Left ventricle myocardium inferior (tissue), 1 donor: ENCODE results near the gene BRK1. TPM values are rescaled to one million over a fixed set of nuclear protein-coding genes. Genes with fewer than 3 reads are reported as not detected.

Experiments
- DNase-seq: peaks from one replicate; pipeline ENCODE4 v3.0.0-alpha.2; 2020
- H3K27ac ChIP-seq: fragments of 200-600 bp; replicated peaks from 2 replicates; pipeline ENCODE4 v1.8.0; 2021
- H3K27me3 ChIP-seq: fragments of 200-600 bp; 2 replicates; pipeline ENCODE4 v1.8.0; 2021; ENCODE audit warnings: low read depth
- H3K36me3 ChIP-seq: fragments of 200-600 bp; 2 replicates; pipeline ENCODE4 v1.8.0; 2021
- H3K4me1 ChIP-seq: fragments of 200-600 bp; 2 replicates; pipeline ENCODE4 v1.8.0; 2021
- H3K4me3 ChIP-seq: fragments of 200-600 bp; 2 replicates; pipeline ENCODE4 v1.8.0; 2021; ENCODE audit warnings: mild to moderate bottlenecking, moderate library complexity
- H3K9me3 ChIP-seq: fragments of 200-600 bp; replicated peaks from 2 replicates; pipeline ENCODE4 v1.8.0; 2021
- intact Hi-C: fragments of 100-400 bp; cut with micrococcal nuclease; formaldehyde crosslinking; loops from one replicate; pipeline ENCODE4 v1.11.0; 2022
- total RNA-seq: library from RNA; stranded (reverse); fragmentation: NEBNext Ultra II Directional; extraction: Animal tissue kit (Norgen Biotek cat#: 25700); gene quantifications from one replicate; pipeline ENCODE4 v1.2.1, GENCODE V29; 2021
- TF ChIP-seq, protein P1 (sequence below): fragments of 200-600 bp; IDR thresholded peaks from 2 replicates; pipeline ENCODE4 v1.8.0; 2021; ENCODE audit warnings: antibody characterized with exemption, mild to moderate bottlenecking, borderline replicate concordance
- donor health status: DM: no; HTN: yes; CAD: no; lungs with severe emphysema.

Gene BRK1
- total RNA-seq, 1 donor from 2014 or later: 99.0 TPM

DNA sequence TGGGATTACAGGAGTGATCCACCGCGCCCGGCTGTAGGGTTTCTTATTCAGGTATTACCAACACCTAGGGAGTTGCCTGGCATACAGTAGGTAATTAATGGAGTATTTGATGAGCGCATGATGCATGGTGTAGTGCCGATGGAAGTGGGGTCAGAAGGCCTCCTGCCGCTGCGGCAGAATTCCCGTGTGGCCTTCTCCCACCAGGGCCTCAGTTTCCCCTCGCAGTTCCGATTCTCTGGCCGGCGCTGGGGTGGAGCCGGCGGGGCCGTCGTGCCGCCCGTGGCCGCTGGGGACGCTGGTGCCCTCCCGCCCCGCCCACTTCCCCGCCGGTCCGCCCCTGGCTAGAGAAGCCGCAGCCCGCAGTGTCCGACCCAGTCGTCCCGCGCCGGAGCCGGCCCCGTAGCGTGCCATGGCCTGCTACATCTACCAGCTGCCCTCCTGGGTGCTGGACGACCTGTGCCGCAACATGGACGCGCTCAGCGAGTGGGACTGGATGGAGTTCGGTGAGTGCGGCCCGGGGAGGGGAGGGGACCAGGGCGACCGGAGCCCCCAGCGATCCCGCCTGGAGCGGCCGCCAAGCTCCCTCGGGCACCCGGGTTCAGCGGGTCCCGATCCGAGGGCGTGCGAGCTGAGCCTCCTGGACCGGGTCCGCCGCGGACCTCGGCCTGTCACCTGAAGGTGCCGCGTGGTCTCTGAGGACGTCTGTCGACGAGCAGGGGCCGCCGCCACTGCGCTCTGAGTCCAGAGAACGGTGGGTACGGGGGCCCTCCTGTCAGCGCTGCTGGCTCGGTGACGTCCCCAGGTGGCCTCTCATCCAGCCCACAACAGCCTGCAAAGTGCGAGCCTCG, 49.3 kb downstream of the BRK1 start, which contains the start of gene IRAK2:
Gene IRAK2 (plus strand): TSS at position 374 of the 848 bp plus-strand sequence. CDS start 36 bp downstream, at position 410.
- peaks cover 13% of the 10 kb centered on the region for H3K4me1 ChIP-seq
- H3K9me3 ChIP-seq: peaks cover 16% of the 10 kb centered on the region
- TF ChIP-seq, protein P1, sequence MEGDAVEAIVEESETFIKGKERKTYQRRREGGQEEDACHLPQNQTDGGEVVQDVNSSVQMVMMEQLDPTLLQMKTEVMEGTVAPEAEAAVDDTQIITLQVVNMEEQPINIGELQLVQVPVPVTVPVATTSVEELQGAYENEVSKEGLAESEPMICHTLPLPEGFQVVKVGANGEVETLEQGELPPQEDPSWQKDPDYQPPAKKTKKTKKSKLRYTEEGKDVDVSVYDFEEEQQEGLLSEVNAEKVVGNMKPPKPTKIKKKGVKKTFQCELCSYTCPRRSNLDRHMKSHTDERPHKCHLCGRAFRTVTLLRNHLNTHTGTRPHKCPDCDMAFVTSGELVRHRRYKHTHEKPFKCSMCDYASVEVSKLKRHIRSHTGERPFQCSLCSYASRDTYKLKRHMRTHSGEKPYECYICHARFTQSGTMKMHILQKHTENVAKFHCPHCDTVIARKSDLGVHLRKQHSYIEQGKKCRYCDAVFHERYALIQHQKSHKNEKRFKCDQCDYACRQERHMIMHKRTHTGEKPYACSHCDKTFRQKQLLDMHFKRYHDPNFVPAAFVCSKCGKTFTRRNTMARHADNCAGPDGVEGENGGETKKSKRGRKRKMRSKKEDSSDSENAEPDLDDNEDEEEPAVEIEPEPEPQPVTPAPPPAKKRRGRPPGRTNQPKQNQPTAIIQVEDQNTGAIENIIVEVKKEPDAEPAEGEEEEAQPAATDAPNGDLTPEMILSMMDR: peak; percentile 97
- peak; percentile 79 for DNase-seq
- peak within 1 kb of the TSS; percentile 95 for H3K4me3 ChIP-seq
- H3K27me3 ChIP-seq: no peaks in the 10 kb centered on the region
- peak within 1 kb of the TSS; percentile 74 for H3K27ac ChIP-seq
- intact Hi-C loops: no loop called here
- H3K36me3 ChIP-seq: no peaks in the 10 kb centered on the region

DNA sequence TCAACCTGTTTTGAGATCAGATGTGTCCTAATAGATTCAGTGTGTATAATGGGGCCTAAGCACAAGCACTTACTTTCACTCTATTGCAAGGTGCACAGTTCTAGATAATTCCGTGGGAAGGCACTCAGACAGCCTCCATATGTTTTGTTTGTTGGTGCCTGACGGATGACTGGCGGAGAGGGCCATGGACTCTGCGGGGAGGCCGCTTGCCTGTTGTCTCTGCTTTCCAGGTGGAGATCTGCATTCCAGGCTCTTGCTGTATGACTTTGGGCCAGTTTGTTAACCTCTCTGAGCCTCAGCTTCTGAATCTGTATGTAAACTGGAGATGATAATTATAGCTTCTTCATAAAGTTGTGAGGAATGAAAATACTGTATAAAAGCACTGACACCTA, 50.7 kb downstream of the BRK1 start:
- Histone ChIP-seq H3K36me3 (no peaks in the 10 kb centered on the region), H3K4me3 (no peak overlapping the region), H3K4me1 (peaks cover 13% of the 10 kb centered on the region), H3K9me3 (peaks cover 16% of the 10 kb centered on the region), H3K27ac (no peak overlapping the region), H3K27me3 (no peaks in the 10 kb centered on the region)
- intact Hi-C loops: no loop called here
- DNase-seq: no peak
- TF ChIP-seq, protein P1: no peak

DNA sequence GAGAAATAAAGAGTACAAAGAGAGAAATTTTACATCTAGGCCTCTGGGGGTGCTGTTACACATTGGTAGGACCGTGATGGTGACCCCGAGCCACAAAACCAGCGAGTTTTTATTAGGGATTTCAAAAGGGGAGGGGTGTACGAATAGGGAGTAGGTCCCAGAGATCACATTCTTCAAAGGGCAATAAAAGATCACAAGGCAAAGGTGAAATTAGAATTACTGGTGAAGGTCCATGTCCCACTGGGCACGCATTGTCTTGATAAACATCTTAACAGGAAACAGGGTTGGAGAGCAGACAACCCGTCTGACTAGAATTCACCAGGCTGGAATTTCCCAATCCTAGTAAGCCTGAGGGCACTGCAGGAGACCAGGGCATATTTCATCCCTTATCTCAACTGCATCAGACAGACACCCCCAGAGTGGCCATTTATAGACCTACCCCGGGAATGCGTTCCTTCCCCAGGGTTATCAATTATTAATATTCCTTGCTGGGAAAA, 53.6 kb downstream of the BRK1 start:
- peaks cover 21% of the 10 kb centered on the region for H3K4me1 ChIP-seq
- intact Hi-C loops: no loop called here
- no peaks in the 10 kb centered on the region for H3K36me3 ChIP-seq
- peaks cover 16% of the 10 kb centered on the region for H3K9me3 ChIP-seq
- H3K27ac ChIP-seq: no peak overlapping the region
- DNase-seq: no peak
- TF ChIP-seq, protein P1: no peak
- H3K4me3 ChIP-seq: no peak overlapping the region
- no peaks in the 10 kb centered on the region for H3K27me3 ChIP-seq

DNA sequence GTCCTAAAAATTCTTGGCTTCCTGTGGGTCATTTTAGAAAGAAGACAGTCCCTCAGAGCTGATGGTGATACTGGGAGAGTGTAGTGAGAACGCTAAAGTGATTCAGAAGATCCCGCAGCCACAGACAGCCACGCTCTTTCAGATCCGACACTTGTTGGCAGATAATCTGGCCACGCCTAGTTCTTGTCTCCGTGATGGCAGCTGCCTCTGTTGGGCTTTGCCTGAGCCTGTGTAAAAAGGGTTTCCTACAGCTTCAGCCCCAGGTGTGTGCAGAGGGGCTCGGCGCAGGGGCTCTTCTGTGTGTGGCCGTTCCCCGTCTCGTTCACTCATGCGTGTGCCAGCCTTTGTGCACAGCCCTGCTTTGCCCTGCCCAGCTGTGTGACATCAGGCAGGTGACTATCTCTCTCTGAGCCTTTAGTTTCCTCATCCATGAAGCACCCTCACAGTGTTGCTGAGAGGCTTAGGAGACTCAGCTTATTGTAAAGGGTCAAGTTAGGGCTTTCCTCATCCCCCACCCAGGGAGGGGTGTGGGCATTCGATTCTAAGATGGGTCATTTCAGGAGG, 55.5 kb downstream of the BRK1 start:
- intact Hi-C loops: no loop called here
- H3K27ac ChIP-seq: no peak overlapping the region

DNA sequence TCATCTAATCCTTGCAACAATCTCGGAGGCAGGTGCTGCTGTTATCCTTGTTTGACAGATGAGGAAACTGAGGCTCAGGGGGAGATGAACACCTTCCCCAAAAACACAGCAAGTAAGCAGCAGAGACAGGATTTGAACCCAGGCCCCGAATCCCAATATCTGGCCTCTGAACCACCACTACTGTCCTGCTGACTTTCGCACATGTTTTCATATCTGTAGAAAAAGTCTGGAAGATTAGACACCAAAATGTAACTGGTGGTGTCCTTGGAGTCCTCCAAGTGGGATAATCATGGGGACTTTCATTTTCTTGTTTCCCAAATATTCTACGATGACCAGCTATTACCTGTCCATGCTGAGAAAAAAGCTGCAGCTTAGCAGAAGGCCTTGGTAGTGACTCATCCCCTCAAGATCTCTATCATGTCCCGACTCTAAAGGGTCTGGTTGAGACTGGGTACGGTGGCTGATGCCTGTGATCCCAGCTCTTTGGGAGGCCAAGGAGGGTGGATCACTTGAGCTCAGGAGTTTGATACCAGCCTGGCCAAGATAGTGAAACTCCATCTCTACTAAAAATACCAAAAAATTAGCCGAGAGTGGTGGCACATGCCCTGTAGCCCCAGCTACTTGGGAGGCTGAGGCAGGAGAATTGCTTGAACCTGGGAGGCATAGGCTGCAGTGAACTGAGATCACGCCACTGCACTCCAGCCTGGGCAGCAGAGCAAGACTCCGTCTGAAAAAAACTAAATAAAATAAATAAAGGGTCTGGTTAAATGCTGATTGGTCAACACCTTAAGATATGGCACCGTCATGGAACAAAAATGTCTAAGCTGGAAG, 57.8 kb downstream of the BRK1 start:
- TF ChIP-seq, protein P1: no peak
- H3K27me3 ChIP-seq: no peaks in the 10 kb centered on the region
- no peak for DNase-seq
- no peaks in the 10 kb centered on the region for H3K36me3 ChIP-seq
- peaks cover 8% of the 10 kb centered on the region for H3K4me1 ChIP-seq
- H3K9me3 ChIP-seq: peaks cover 14% of the 10 kb centered on the region
- intact Hi-C loops: no loop called here
- peak overlapping the region; percentile 71 for H3K27ac ChIP-seq
- no peak overlapping the region for H3K4me3 ChIP-seq

More for the DNA sequence above, 55.5 kb downstream of the BRK1 start:
- Histone ChIP-seq H3K9me3 (peaks cover 16% of the 10 kb centered on the region), H3K4me3 (no peak overlapping the region), H3K36me3 (no peaks in the 10 kb centered on the region), H3K4me1 (peaks cover 8% of the 10 kb centered on the region), H3K27me3 (no peaks in the 10 kb centered on the region)
- TF ChIP-seq, protein P1: no peak
- DNase-seq: no peak
